ENCODE measurements around the gene LY86. TPM values are rescaled to one million over a fixed set of nuclear protein-coding genes. Genes with fewer than 3 reads are reported as not detected.
A peak's percentile ranks its signal among the peaks of the same experiment; 100 is the strongest.
"Not testable (repeated sequence)": the region's sequence is repeated elsewhere in the genome, so short reads cannot be mapped to it uniquely, and the experiment has no call there.

Gene LY86
- total RNA-seq, 3 donors from 2014 or later: 1.2 to 2.8 (median 1.6) TPM

DNA sequence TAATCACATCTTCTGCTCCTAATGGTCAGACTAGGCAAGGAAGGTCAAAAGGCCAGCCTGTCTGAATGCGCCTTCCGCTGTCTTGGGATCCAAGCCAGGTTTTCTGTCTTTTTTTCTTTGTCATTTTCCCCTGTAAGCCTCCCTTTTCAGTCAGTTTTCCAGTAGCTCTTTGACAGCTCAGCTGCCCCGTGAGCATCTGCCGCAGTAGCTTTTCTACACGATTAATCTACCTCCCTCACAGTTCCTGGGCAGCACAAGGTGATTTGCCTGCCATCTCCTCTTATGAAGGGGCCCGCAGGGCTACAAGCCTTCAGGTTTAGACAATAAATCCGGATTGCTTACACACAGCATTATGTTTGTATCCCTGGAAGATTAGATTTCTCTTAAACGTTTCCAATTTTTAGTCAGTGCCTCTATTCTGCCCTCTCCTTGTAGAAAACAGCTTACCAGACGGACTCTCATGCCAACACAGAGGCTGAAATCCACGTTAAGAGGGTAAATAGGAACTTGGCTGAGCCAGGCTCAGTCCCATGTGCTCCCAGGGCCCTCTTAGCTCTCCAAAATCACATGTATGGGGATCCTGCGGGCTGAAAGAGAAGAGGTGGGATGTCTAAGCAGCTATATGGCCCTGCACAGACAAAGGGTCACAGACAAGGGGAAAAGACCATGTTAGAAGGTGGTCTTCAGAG, 77.2 kb downstream of the LY86 start:
- no peaks in the 10 kb centered on the region for H3K9me3 ChIP-seq
- no peak for ATAC-seq
- intact Hi-C loops (cut with DNase I, micrococcal nuclease): no loop called here
- no peak for DNase-seq
- H3K4me1 ChIP-seq (ENCODE audit: low read depth): peaks cover 11% of the 10 kb centered on the region
- TF ChIP-seq, protein P1, sequence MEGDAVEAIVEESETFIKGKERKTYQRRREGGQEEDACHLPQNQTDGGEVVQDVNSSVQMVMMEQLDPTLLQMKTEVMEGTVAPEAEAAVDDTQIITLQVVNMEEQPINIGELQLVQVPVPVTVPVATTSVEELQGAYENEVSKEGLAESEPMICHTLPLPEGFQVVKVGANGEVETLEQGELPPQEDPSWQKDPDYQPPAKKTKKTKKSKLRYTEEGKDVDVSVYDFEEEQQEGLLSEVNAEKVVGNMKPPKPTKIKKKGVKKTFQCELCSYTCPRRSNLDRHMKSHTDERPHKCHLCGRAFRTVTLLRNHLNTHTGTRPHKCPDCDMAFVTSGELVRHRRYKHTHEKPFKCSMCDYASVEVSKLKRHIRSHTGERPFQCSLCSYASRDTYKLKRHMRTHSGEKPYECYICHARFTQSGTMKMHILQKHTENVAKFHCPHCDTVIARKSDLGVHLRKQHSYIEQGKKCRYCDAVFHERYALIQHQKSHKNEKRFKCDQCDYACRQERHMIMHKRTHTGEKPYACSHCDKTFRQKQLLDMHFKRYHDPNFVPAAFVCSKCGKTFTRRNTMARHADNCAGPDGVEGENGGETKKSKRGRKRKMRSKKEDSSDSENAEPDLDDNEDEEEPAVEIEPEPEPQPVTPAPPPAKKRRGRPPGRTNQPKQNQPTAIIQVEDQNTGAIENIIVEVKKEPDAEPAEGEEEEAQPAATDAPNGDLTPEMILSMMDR (IDR thresholded peaks at IDR 0.05): no peak
- no peaks in the 10 kb centered on the region for H3K36me3 ChIP-seq (ENCODE audit: low read depth)
- H3K4me3 ChIP-seq: no peak overlapping the region

DNA sequence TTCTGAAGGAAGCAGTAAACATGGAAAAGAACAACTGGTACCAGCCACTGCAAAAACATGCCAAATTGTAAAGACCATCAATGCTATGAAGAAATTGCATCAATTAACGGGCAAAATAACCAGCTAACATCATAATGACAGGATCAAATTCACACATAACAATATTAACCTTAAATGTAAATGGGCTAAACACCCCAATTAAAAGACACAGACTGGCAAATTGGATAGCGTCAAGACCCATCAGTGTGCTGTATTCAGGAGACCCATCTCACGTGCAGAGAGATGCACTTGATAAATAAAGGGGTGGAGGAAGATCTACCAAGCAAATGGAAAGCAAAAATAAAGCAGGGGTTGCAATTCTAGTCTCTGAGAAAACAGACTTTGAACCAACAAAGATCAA, 81.6 kb downstream of the LY86 start:
- DNase-seq; ATAC-seq; H3K9me3 ChIP-seq; H3K36me3 ChIP-seq (ENCODE audit: low read depth); intact Hi-C loops (cut with DNase I, micrococcal nuclease); H3K4me1 ChIP-seq (ENCODE audit: low read depth); H3K4me3 ChIP-seq: not testable (repeated sequence)

DNA sequence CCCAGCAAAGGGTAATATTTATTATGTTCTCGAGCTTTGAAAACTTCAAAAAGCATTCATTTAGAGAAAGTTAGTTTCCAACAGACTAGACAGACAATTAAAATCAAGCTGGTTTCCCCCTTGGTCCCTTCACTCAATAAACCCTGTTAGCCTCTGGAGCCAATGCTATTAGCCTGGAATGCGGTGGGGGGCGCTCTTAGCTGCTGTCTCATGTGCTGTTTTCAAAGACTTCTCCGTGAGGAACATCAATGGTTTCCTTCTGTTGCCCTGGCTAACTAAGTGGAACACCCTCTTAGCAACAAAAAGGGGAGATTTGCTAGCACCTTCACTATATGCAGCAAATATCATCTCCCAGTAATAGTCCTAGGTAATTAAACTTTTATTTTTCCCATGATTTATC, 86.4 kb downstream of the LY86 start:
- Histone ChIP-seq H3K4me1 (ENCODE audit: low read depth) (peaks cover 20% of the 10 kb centered on the region), H3K9me3 (no peaks in the 10 kb centered on the region), H3K4me3 (no peak overlapping the region), H3K36me3 (ENCODE audit: low read depth) (no peaks in the 10 kb centered on the region)
- intact Hi-C loops (cut with DNase I, micrococcal nuclease): loop anchor here in 1 of 2 donors (5.0 kb wide), 1 partner anchor 47 kb away; no protein-coding TSS in a partner anchor
- DNase-seq: no peak
- TF ChIP-seq, protein P1 (IDR thresholded peaks at IDR 0.05): no peak
- ATAC-seq: no peak

DNA sequence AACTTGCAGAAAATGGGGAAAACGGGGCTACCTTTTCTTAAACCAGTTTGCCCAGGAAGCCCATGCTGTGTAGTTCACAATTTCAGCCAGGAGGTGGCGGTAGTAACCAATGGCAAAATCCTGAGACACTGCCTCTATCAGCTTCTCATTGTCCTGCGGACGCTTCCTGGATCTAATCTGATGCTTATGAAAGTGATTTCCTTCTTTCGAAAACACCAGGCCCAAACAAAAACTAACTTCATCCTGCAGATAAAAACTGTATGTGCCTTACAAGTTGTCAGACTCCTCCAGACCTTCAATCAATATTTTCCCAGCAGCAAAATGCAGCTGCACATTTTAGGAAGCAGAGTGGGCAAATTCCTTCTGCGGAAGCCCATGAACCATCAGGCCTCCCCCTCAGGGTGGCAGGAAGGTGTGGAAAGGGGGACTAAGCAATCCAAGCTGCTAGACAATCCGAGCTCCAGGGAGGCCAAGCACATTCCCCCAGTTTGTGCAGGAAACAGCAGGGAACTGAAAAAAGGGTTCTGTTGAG, 88.5 kb downstream of the LY86 start:
- H3K9me3 ChIP-seq: no peaks in the 10 kb centered on the region
- H3K4me1 ChIP-seq (ENCODE audit: low read depth): peaks cover 21% of the 10 kb centered on the region
- ATAC-seq: peak; percentile 85
- intact Hi-C loops (cut with DNase I, micrococcal nuclease): loop anchor here in 1 of 2 donors (5.0 kb wide), 1 partner anchor 45 kb away; no protein-coding TSS in a partner anchor
- H3K4me3 ChIP-seq: no peak overlapping the region
- TF ChIP-seq, protein P1 (IDR thresholded peaks at IDR 0.05): peak; percentile 87
- peak in 2 of 3 donors; percentile 88 to 95 for DNase-seq
- no peaks in the 10 kb centered on the region for H3K36me3 ChIP-seq (ENCODE audit: low read depth)

DNA sequence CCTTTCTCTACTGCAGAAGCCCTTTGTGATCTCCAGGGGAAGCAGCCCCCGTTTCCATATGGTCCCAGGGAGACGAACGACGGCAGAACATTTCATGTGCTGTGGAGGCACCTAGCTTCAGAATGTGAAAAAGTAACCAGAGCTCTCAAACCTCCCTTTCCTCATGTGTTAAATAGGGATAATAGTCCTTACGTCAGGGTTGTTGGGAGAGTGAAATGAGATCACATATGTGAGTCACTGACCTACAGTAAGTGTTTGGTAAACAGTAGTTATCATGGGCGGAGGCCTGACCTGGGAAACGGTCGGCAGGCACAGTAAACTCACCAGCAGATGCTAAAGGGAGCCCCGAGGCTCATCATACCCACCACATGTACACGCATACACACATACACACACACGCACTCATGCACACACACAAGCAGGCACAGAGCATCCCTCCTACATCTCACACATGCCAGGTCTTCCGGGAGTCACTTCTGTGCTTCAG, 89.7 kb downstream of the LY86 start:
- Histone ChIP-seq H3K36me3 (ENCODE audit: low read depth) (no peaks in the 10 kb centered on the region), H3K9me3 (no peaks in the 10 kb centered on the region), H3K4me3 (no peak overlapping the region), H3K4me1 (ENCODE audit: low read depth) (peaks cover 33% of the 10 kb centered on the region)
- peak; percentile 69 to 75 (median 73) for DNase-seq
- intact Hi-C loops (cut with DNase I, micrococcal nuclease): loop anchor here in 1 of 2 donors (5.0 kb wide), 1 partner anchor 44 kb away; no protein-coding TSS in a partner anchor
- TF ChIP-seq, protein P1 (IDR thresholded peaks at IDR 0.05): no peak
- peak; percentile 91 for ATAC-seq

DNA sequence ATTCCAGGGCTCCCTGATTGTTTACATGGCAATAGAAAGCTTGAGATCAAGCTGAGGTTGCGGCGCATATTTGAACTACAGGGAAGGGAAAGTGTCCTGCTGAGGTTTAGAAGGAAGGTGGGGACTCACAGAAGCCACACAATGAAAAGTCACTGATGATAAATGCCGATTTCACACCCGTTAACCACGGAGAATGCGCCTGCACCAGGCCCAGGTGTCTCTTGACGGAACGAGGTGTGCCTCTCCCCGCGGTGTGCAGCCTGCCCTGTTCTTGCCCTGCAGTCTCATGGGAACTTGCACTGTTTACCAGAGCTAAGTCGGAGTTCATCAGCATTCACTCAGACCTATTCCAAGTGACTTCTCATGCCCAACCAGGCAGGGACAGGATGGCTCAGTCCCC, 90.3 kb downstream of the LY86 start:
- intact Hi-C loops (cut with DNase I, micrococcal nuclease): loop anchor here in 1 of 2 donors (5.0 kb wide), 1 partner anchor 43 kb away; no protein-coding TSS in a partner anchor
- DNase-seq: peak in 1 of 3 donors; percentile 60

More for the DNA sequence above, 90.3 kb downstream of the LY86 start:
- Histone ChIP-seq H3K9me3 (no peaks in the 10 kb centered on the region), H3K4me1 (ENCODE audit: low read depth) (peaks cover 37% of the 10 kb centered on the region), H3K4me3 (no peak overlapping the region), H3K36me3 (ENCODE audit: low read depth) (no peaks in the 10 kb centered on the region)
- peak; percentile 53 for ATAC-seq
- TF ChIP-seq, protein P1 (IDR thresholded peaks at IDR 0.05): no peak

All from mucosa of descending colon (tissue), 3 donors.